SK-N-SH (cell line): Measurements from ENCODE around the gene MYORG. TPM values are rescaled to one million over a fixed set of nuclear protein-coding genes. Genes with fewer than 3 reads are reported as not detected.

Source experiments
- CTCF ChIA-PET: fragments of 300-600, 350-600 bp; formaldehyde crosslinking; extraction: SDS; loops from one replicate; lab custom pipeline; 2021; lab: Yijun Ruan, JAX
- POLR2A ChIA-PET: fragments of 350-600 bp; sonication (Branson Sonifier 250); formaldehyde crosslinking; extraction: SDS; loops from one replicate; lab custom pipeline; 2020; ENCODE audit warnings: antibody characterized with exemption, inconsistent platforms; lab: Yijun Ruan, JAX
- DNase-seq: peaks from one replicate; pipeline ENCODE4 v3.0.0; 2012
- H2AFZ ChIP-seq: fragments of 200-600 bp; sonication (generic); 2 replicates; pipeline ENCODE4 v1.8.1; 2016; ENCODE audit warnings: antibody characterized with exemption, mild to moderate bottlenecking, low read depth
- H3F3A ChIP-seq: fragments of 200-600 bp; sonication (generic); replicated peaks from 2 replicates; pipeline ENCODE3; 2016; ENCODE audit warnings: antibody characterized with exemption, mild to moderate bottlenecking; ENCODE audit not compliant: insufficient read depth
- H3K27ac ChIP-seq, 2 experiments: fragments of 200-500 bp in 1 of 2; fragments of 200-600 bp in 1 of 2; sonication (Bioruptor generic) in 1 of 2; sonication (generic), shearing (Covaris generic) in 1 of 2; 2 replicates each; pipeline versions ENCODE4 v1.5.1 to v1.6.1; 2014 to 2016; ENCODE audit warnings: low read depth in 2 of 2, inconsistent platforms in 1 of 2, low read length in 1 of 2, mild to moderate bottlenecking in 1 of 2, mixed read lengths in 1 of 2
- H3K27me3 ChIP-seq: fragments of 200-600 bp; sonication (generic), shearing (Covaris generic); 2 replicates; pipeline ENCODE4 v1.6.1; 2016; ENCODE audit warnings: mixed run types; ENCODE audit not compliant: insufficient read depth
- H3K36me3 ChIP-seq, 2 experiments: fragments of 200-500 bp in 1 of 2; fragments of 200-600 bp in 1 of 2; sonication (Bioruptor generic) in 1 of 2; sonication (generic) in 1 of 2; replicated peaks in 1 of 2; 2 replicates each; pipeline versions ENCODE3 to v1.5.1; 2014 to 2016; ENCODE audit warnings: low read length in 1 of 2, mild to moderate bottlenecking in 1 of 2; ENCODE audit not compliant: insufficient read depth in 2 of 2, control insufficient read depth in 1 of 2
- H3K4me1 ChIP-seq, 2 experiments: fragments of 200-500 bp in 1 of 2; fragments of 200-600 bp in 1 of 2; sonication (Bioruptor generic) in 1 of 2; sonication (generic), shearing (Covaris generic) in 1 of 2; 2 replicates each; pipeline versions ENCODE4 v1.5.1 to v1.6.1; 2014 to 2016; ENCODE audit warnings: low read depth in 1 of 2, low read length in 1 of 2, mixed run types in 1 of 2; ENCODE audit not compliant: insufficient read depth in 2 of 2, control insufficient read depth in 1 of 2
- H3K4me2 ChIP-seq: fragments of 200-600 bp; sonication (generic), shearing (Covaris generic); 2 replicates; pipeline ENCODE4 v1.6.1; 2017; ENCODE audit warnings: mixed run types
- H3K4me3 ChIP-seq, 2 experiments: fragments of 200-500 bp in 1 of 2; fragments of 200-600 bp in 1 of 2; sonication (Bioruptor generic) in 1 of 2; sonication (generic), shearing (Covaris generic) in 1 of 2; 2 replicates each; pipeline versions ENCODE4 v1.5.1 to v1.8.1; 2014 to 2016; ENCODE audit warnings: low read depth in 2 of 2, inconsistent platforms in 1 of 2, low read length in 1 of 2, mild to moderate bottlenecking in 1 of 2, mixed read lengths in 1 of 2, moderate library complexity in 1 of 2
- H3K79me2 ChIP-seq: fragments of 200-600 bp; sonication (generic); 2 replicates; pipeline ENCODE4 v1.8.1; 2017; ENCODE audit warnings: mild to moderate bottlenecking; ENCODE audit not compliant: insufficient read depth
- H3K9ac ChIP-seq: fragments of 200-600 bp; sonication (generic); 2 replicates; pipeline ENCODE4 v1.6.1; 2017; ENCODE audit warnings: mixed run types
- H3K9me2 ChIP-seq: fragments of 200-600 bp; sonication (generic); 2 replicates; pipeline ENCODE4 v1.6.1; 2017; ENCODE audit warnings: mixed run types
- H3K9me3 ChIP-seq: fragments of 200-600 bp; sonication (generic); 2 replicates; pipeline ENCODE4 v1.6.1; 2017; ENCODE audit warnings: mixed run types, mild to moderate bottlenecking, moderate library complexity
- H4K20me1 ChIP-seq: fragments of 200-600 bp; sonication (generic); 2 replicates; pipeline ENCODE4 v1.6.1; 2017; ENCODE audit warnings: mild to moderate bottlenecking, mixed run types; ENCODE audit not compliant: insufficient read depth
- FOSL2 ChIP-seq: IDR thresholded peaks from 2 replicates; pipeline ENCODE4 v1.4.0; 2012; ENCODE audit warnings: low read depth, mild to moderate bottlenecking, moderate library complexity, borderline replicate concordance
- FOXJ3 ChIP-seq: sonication (generic); formaldehyde crosslinking; IDR thresholded peaks from 2 replicates; pipeline ENCODE4 v1.5.1; 2020; ENCODE audit warnings: mild to moderate bottlenecking, missing genetic modification reagents
- FOXM1 ChIP-seq: IDR thresholded peaks from 2 replicates; pipeline ENCODE4 v1.4.0; 2012; ENCODE audit warnings: low read depth, mild to moderate bottlenecking
- GABPA ChIP-seq: IDR thresholded peaks from 2 replicates; pipeline ENCODE4 v1.4.0; 2012; ENCODE audit warnings: low read depth, mild to moderate bottlenecking
- JUND ChIP-seq: IDR thresholded peaks from 2 replicates; pipeline ENCODE4 v1.4.0; 2012
- MEF2A ChIP-seq: IDR thresholded peaks from 2 replicates; pipeline ENCODE4 v1.4.0; 2012; ENCODE audit warnings: low read depth, borderline replicate concordance
- MXI1 ChIP-seq: IDR thresholded peaks from 2 replicates; pipeline ENCODE4 v1.6.1; 2012; ENCODE audit warnings: mild to moderate bottlenecking, low read depth, low read length, improper control_type of control experiment
- POLR2AphosphoS5 ChIP-seq: IDR thresholded peaks from 2 replicates; pipeline ENCODE4 v1.6.1; 2012; ENCODE audit warnings: low read depth, low read length
- RAD21 ChIP-seq: IDR thresholded peaks from 2 replicates; pipeline ENCODE4 v1.6.1; 2012; ENCODE audit warnings: mild to moderate bottlenecking, low read length
- RXRA ChIP-seq: IDR thresholded peaks from 2 replicates; pipeline ENCODE4 v1.4.0; 2012; ENCODE audit warnings: low read depth, mild to moderate bottlenecking, borderline replicate concordance
- SMC3 ChIP-seq: IDR thresholded peaks from 2 replicates; pipeline ENCODE4 v1.6.1; 2012; ENCODE audit warnings: low read depth, low read length, improper control_type of control experiment
- TAF1 ChIP-seq: IDR thresholded peaks from 2 replicates; pipeline ENCODE4 v1.6.1; 2012; ENCODE audit warnings: low read depth, mild to moderate bottlenecking, low read length, moderate library complexity, borderline replicate concordance
- TCF12 ChIP-seq: IDR thresholded peaks from 2 replicates; pipeline ENCODE4 v1.4.0; 2012
- USF2 ChIP-seq: fragments of 150-350 bp; IDR thresholded peaks from 2 replicates; pipeline ENCODE4 v1.6.1; 2017; ENCODE audit warnings: antibody characterized with exemption, low read length, low read depth, borderline replicate concordance
- YY1 ChIP-seq: IDR thresholded peaks from 2 replicates; pipeline ENCODE4 v1.4.0; 2012; ENCODE audit warnings: low read depth, mild to moderate bottlenecking
- WGBS: methylation state at CpG from one replicate; pipeline ENCODE4 v1.1.6; 2017; ENCODE audit warnings: low lambda C conversion rate; 5-methylcytosine and 5-hydroxymethylcytosine counted together
- polyA plus RNA-seq, 3 experiments: library from polyadenylated mRNA; depleted of rRNA; stranded (reverse); fragments of >200 nt; gene quantifications; 2 replicates each; pipeline ENCODE4 v1.2.3, GENCODE V29; 2012
- TF ChIP-seq, protein P1 (sequence below): IDR thresholded peaks from 2 replicates; pipeline ENCODE4 v1.6.1; 2012; ENCODE audit warnings: mild to moderate bottlenecking, low read depth, low read length, moderate library complexity
- TF ChIP-seq, protein P2 (sequence below): IDR thresholded peaks from 2 replicates; pipeline ENCODE4 v1.4.0; 2012; ENCODE audit warnings: low read depth
- TF ChIP-seq, protein P3 (sequence below): fragments of 150-350 bp; IDR thresholded peaks from 2 replicates; pipeline ENCODE4 v1.6.1; 2016; ENCODE audit warnings: mild to moderate bottlenecking, low read depth, low read length

The MYORG gene
- polyA plus RNA-seq, 1 of the 3 experiments (the other 2 are of a cell fraction): 1.1 TPM

GRCh38 chr9:34382879-34383278, 6.2 kb upstream of the MYORG start:
- whole genome bisulfite sequencing: 75% methylated on average over 3 of the region's 3 CpGs
- DNase-seq: no peak
- H4K20me1 ChIP-seq: no peaks in the 10 kb centered on the region
- H3F3A ChIP-seq: peaks cover 4% of the 10 kb centered on the region
- H2AFZ ChIP-seq: no peak overlapping the region
- no peaks in the 10 kb centered on the region for H3K9me2 ChIP-seq
- no peak overlapping the region for H3K27ac ChIP-seq
- TF ChIP-seq JUND (no peak), GABPA (no peak)
- TF ChIP-seq, protein P1, sequence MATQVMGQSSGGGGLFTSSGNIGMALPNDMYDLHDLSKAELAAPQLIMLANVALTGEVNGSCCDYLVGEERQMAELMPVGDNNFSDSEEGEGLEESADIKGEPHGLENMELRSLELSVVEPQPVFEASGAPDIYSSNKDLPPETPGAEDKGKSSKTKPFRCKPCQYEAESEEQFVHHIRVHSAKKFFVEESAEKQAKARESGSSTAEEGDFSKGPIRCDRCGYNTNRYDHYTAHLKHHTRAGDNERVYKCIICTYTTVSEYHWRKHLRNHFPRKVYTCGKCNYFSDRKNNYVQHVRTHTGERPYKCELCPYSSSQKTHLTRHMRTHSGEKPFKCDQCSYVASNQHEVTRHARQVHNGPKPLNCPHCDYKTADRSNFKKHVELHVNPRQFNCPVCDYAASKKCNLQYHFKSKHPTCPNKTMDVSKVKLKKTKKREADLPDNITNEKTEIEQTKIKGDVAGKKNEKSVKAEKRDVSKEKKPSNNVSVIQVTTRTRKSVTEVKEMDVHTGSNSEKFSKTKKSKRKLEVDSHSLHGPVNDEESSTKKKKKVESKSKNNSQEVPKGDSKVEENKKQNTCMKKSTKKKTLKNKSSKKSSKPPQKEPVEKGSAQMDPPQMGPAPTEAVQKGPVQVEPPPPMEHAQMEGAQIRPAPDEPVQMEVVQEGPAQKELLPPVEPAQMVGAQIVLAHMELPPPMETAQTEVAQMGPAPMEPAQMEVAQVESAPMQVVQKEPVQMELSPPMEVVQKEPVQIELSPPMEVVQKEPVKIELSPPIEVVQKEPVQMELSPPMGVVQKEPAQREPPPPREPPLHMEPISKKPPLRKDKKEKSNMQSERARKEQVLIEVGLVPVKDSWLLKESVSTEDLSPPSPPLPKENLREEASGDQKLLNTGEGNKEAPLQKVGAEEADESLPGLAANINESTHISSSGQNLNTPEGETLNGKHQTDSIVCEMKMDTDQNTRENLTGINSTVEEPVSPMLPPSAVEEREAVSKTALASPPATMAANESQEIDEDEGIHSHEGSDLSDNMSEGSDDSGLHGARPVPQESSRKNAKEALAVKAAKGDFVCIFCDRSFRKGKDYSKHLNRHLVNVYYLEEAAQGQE: no peak
- peaks cover 7 to 8% of the 10 kb centered on the region in 2 experiments; a peak in 2 of 4 replicates for H3K4me1 ChIP-seq
- ChIA-PET CTCF (interaction anchor here (1.2 kb wide), 1 partner anchor 50 kb away, joined by 3 read pairs; no protein-coding TSS in a partner anchor), POLR2A (no interaction called here)
- H3K4me3 ChIP-seq: no peak overlapping the region
- no peaks in the 10 kb centered on the region for H3K9me3 ChIP-seq
- no peaks in the 10 kb centered on the region for H3K36me3 ChIP-seq
- H3K79me2 ChIP-seq: no peaks in the 10 kb centered on the region
- H3K9ac ChIP-seq: no peak overlapping the region
- no peaks in the 10 kb centered on the region for H3K27me3 ChIP-seq
- no peak overlapping the region for H3K4me2 ChIP-seq

DNA sequence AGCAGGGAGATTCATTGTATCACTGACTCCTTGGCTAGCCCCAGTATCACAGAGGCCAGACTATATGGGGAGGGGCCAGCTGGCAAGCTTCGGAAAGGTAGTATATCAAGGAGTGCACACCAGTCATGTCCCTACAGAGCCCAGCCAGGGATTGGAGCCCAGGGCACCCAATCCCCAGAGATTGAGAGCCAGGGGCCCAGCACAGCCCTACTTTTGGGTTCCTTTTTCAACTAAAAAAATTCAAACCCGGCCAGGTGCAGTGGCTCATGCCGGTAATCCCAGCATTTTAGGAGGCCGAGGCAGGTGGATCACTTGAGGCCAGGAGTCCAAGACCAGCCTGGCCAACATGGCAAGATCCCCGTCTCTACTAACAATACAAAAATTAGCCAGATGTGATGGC, 5.4 kb upstream of the MYORG start:
- WGBS: 83% methylated on average over 3 of the region's 5 CpGs
- Histone ChIP-seq H4K20me1 (no peaks in the 10 kb centered on the region), H3K9me3 (no peaks in the 10 kb centered on the region), H3F3A (peaks cover 4% of the 10 kb centered on the region), H3K79me2 (no peaks in the 10 kb centered on the region), H2AFZ (no peak overlapping the region), H3K4me3 (no peak overlapping the region), H3K9me2 (no peaks in the 10 kb centered on the region), H3K36me3 (no peaks in the 10 kb centered on the region), H3K27ac (no peak overlapping the region), H3K27me3 (no peaks in the 10 kb centered on the region), H3K9ac (no peak overlapping the region), H3K4me2 (no peak overlapping the region), H3K4me1 (peaks cover 7 to 12% of the 10 kb centered on the region in 2 experiments; a peak in 2 of 4 replicates)
- POLR2A ChIA-PET: no interaction called here
- CTCF ChIA-PET: interaction anchor here (1.5 kb wide), 2 partner anchors 129 to 209 kb away, joined by 4 to 5 read pairs; no protein-coding TSS in a partner anchor
- TF ChIP-seq TCF12 (no peak), FOXM1 (no peak), RXRA (no peak), MEF2A (no peak), MXI1 (no peak), FOXJ3 (CRISPR knock-in tag) (no peak), SMC3 (no peak), YY1 (no peak), FOSL2 (no peak), RAD21 (no peak), TAF1 (no peak), POLR2AphosphoS5 (no peak), USF2 (no peak)
- TF ChIP-seq, protein P2, sequence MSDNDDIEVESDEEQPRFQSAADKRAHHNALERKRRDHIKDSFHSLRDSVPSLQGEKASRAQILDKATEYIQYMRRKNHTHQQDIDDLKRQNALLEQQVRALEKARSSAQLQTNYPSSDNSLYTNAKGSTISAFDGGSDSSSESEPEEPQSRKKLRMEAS: no peak
- TF ChIP-seq, protein P3, sequence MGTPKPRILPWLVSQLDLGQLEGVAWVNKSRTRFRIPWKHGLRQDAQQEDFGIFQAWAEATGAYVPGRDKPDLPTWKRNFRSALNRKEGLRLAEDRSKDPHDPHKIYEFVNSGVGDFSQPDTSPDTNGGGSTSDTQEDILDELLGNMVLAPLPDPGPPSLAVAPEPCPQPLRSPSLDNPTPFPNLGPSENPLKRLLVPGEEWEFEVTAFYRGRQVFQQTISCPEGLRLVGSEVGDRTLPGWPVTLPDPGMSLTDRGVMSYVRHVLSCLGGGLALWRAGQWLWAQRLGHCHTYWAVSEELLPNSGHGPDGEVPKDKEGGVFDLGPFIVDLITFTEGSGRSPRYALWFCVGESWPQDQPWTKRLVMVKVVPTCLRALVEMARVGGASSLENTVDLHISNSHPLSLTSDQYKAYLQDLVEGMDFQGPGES: no peak
- DNase-seq: no peak
